SIG-M5 treated with dmso at 0.1 percent for 504 hours (cell line): Measurements from ENCODE around the gene NFASC.

Experiments
- DNase-seq: peaks from one replicate; lab custom pipeline; 2025; ENCODE audit not compliant: unreplicated experiment; lab: John Stamatoyannopoulos, UW

The NFASC gene

GRCh38 chr1:204870160-204870912, at the start of gene NFASC:
Gene NFASC (plus strand): TSS chr1:204870862. CDS start chr1:204944316, 73,454 bp downstream.
- no peak for DNase-seq

- DNase-seq: no peak
Observed at GRCh38 chr1:204821476-204821875, 49.2 kb upstream of the NFASC start.

GRCh38 chr1:204821924-204822323, 48.7 kb upstream of the NFASC start:
- no peak for DNase-seq

- DNase-seq: peak; percentile 37
Observed at GRCh38 chr1:204826970-204827369, 43.7 kb upstream of the NFASC start.

- DNase-seq: no peak
Observed at GRCh38 chr1:204828352-204828850, 42.3 kb upstream of the NFASC start.

GRCh38 chr1:204829133-204829825, 41.4 kb upstream of the NFASC start:
- DNase-seq: no peak

- DNase-seq: no peak
Observed at GRCh38 chr1:204830747-204831146, 39.9 kb upstream of the NFASC start.

- DNase-seq: no peak
Observed at GRCh38 chr1:204831186-204831585, 39.5 kb upstream of the NFASC start.

- no peak for DNase-seq
Observed at GRCh38 chr1:204834336-204834735, 36.3 kb upstream of the NFASC start.

GRCh38 chr1:204834752-204835151, 35.9 kb upstream of the NFASC start:
- DNase-seq: no peak

GRCh38 chr1:204835737-204836136, 34.9 kb upstream of the NFASC start:
- no peak for DNase-seq

- DNase-seq: no peak
Observed at GRCh38 chr1:204836856-204837255, 33.8 kb upstream of the NFASC start.

GRCh38 chr1:204837440-204838084, 33.1 kb upstream of the NFASC start:
- DNase-seq: peak; percentile 59

GRCh38 chr1:204841316-204841715, 29.3 kb upstream of the NFASC start:
- no peak for DNase-seq

- peak; percentile 76 for DNase-seq
Observed at GRCh38 chr1:204841798-204842197, 28.9 kb upstream of the NFASC start.

- DNase-seq: no peak
Observed at GRCh38 chr1:204842369-204842768, 28.3 kb upstream of the NFASC start.

GRCh38 chr1:204842892-204843291, 27.8 kb upstream of the NFASC start:
- no peak for DNase-seq

- DNase-seq: no peak
Observed at GRCh38 chr1:204846546-204846945, 24.1 kb upstream of the NFASC start.

- no peak for DNase-seq
Observed at GRCh38 chr1:204848579-204848978, 22.1 kb upstream of the NFASC start.

- DNase-seq: no peak
Observed at GRCh38 chr1:204852854-204853253, 17.8 kb upstream of the NFASC start.

GRCh38 chr1:204853436-204853835, 17.2 kb upstream of the NFASC start:
- DNase-seq: no peak

- no peak for DNase-seq
Observed at GRCh38 chr1:204854286-204854685, 16.4 kb upstream of the NFASC start.
